Activated CD4-positive, alpha-beta T cell treated with anti-CD3 and anti-CD28 coated beads for 24 hours (primary cell): Measurements from ENCODE around the gene WNT11.

Experiments used
- DNase-seq, 2 donors: peaks; one replicate each; pipeline ENCODE4 v3.0.0-alpha.2; 2020; ENCODE audit warnings: low read depth in 2 of 2

Gene WNT11

DNA sequence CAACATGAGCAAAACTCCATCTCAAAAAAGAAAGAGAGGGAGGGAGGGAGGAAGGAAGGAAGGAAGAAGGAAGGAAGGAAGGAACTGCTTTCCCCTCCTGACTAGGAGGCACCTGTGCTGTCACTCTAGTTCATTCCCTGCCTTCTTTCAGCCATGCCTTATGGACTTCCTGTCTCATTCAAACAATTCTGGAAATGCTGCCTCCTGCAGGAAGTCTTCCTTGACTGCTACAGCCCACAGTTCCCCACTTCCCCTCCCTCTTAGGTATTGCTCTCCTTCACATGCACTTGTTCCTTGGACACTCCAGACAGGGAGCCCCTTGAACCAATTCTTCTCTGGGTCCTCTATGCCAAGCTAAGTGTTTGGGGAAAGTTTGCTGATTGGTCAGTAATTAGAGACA lies 31.6 kb upstream of the WNT11 start:
- DNase-seq = no peak

DNA sequence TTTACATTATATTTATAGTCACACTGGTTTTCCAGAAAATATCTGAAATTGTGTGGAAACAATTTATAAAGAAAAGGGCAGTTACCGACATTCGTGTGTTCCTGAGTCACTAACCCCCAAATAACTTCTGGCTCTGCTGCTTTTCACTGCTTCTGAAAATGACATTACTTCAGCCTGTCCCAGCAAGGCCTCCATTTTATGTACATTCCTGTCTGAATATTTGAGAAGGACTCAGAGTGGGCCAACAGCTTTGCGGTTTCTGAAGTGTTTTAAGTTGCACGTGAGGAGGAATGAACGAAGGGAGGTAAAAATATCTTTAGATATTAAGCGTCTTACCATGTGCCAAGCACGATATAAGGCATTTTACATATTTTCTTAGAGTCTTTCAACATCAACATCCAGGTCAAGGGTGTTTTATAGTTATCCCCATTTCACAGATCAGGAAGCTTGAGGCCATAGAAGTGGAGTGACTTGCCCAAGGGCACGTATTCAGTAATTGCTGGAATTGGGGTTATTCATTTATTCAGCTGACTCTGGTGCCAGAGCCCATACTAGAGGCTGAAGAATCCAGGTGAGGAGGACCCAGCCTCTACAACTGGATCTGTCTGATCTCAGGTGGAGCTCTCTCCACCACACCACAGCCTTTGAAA lies 30.8 kb upstream of the WNT11 start:
- no peak for DNase-seq

DNA sequence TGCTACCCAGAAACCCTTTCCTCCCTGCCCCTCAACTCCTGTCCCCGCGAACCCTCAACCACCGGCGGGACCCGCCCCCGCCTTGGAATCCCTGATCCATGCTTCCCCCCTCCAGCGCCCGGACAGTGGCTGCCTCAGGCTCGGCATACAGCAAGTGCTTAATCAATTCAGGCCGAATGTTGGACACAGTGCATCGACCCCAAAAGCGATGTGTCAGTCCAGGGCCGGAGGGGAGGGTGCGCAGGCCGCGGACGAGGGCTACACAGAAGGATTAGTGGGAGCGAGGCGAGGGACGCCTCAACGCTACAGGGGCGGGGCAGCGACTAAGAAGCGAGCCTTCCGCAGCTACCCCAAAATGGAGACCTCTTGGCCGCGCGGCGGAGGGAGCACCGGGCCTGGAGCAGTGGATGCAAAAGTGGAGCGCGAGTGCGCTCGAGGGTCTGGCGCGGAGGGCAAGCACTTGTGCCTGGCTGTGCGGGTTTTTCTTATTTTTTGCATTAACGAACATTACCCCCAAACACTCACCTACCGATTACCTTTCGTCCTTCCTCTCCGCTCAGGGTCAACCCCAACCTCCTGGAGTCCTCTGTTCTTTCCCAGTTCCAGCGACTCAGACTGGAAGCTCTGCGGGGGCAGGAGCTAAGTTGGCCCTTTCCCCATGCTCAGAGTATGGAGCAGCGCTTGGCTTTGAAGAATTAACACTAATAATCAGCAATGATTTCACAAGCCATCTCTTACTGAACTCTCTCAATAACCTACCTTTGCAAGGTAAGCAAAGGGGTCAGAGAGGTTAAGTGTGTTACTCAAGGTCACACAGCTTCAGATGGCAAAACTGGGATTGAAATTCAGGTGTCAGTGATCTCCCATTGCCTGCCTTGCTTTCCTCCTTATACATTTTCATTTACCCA lies 30.0 kb upstream of the WNT11 start:
- peak; percentile 7 to 31 for DNase-seq

DNA sequence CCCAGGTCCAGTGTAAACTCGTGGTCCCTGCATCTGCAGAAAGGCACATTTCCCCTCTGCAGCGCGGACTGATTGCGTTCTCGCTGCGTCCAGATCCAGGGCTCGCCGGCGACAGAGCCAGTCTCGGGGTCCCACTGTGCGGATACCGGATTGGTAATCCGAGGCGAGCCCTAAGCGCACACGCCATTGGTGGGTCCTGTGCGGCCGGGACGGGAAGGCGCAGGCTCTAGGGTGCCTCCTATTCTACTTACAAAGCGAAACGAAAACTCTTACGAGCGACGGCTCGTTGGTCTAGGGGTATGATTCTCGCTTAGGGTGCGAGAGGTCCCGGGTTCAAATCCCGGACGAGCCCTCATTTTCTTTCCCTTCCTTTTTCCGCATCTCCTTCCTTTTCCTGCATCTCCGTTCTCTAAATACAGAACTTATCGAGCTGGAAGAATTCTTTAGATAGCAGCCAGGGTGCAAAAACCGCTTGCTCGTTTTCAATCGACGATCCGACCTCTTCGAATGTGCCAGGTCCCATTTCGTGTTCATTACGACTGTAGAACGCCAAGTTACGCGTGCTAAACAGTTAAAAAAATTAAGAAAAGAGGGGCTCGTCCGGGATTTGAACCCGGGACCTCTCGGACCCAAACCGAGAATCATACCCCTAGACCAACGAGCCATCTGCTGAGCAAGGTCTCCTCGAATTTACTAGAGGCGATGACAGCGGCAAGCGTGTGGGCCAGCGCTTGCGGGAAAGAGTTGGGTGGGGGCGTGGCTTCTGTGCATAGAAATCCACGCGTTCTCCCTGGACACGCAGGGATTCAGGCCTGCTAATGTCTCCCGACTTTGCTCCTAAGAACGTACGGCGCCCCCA lies 29.2 kb upstream of the WNT11 start:
- DNase-seq = peak; percentile 87 to 88

DNA sequence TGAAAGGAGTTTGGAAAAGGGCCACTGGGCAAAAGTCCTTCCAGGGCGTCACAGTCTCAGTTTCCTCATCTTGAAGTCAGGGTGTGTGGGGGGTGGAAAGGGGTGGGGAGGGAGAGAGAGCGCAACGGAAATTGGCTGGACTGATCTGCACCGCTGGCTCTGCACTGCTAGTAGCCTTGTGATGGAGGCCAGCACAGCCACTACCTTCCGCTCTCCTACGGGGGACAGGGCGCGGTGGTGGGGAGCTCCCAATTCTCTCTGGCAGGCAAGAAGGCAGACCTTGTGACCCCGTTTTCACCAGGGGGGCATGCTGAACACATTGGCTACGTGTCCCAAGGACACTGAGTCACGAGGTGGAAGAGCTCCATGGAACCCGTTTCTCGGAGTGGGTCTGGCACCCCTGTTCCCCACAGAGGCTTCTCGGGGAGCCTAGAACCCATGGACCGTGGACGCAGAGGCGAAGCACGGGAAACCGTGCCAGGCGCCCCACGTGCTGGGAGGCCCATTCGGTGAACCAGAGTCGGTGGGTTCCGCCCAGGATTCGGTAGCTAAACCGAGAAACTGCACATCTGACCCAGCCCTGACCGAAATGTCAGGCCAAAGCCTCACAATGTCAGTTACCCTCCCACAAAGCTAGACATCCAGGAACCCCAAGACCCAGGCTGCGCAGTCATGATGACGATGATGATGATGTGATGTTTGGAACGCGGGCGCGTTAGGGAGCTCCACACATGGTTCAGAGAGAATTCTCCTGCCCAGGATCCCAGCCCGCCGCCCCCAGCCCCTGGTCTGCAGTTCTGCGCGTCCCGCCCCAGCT lies 28.3 kb upstream of the WNT11 start:
- DNase-seq = peak in 1 of 2 donors; percentile 14

DNA sequence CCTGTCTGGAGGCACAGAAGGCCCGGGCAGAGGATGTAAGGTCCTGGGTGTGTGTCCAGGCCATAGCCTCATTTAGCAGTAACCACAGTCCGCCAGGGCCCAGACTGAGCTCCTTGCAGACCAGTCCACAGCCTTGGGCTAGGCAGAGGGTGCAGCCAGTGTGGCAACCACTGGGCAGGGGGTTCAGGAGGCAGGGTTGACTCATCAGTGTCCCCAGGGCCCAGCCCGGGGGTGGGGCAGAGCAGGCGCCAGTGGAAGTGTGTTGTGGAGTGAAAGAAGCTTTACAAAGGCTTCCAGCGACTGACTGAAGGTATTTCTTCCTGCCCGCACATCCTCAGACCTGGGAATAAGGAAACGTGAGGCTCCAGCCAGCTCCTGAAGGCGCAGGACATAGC lies 27.7 kb upstream of the WNT11 start:
- no peak for DNase-seq

DNA sequence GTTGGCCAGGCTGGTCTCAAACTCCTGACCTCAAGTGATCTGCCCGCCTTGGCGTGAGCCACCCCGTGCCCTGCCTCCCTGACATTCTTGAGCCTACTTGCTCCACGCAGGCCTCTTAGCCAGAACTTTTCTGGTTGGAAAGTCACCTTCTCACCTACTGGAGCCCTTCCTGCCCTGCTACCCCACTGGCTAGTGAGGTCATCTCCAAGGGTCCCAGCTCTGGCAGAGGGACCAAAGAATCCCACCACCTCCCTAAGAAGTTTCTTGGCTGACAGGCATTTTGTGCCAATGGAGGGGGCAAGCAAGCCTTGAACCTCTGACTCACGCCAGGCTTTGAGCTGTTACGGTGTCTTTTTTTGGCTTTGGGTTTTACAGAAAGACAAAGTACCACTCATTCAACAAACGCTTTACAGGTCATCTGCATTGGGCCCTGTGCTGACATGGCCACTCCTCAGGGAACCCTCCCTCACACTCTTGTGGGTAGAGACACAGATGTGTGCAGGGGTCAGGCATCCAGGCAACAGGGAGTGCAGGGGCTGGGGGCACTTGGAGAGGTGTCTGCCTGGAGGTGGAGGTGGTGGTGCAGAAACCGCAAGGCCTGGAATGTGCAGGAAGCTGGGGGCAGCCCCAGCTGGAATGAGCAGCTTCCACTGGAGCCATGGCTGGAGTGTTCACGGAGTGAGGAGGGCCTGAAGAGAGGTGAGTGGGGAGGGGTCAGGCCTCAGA lies 27.1 kb upstream of the WNT11 start:
- DNase-seq = no peak

DNA sequence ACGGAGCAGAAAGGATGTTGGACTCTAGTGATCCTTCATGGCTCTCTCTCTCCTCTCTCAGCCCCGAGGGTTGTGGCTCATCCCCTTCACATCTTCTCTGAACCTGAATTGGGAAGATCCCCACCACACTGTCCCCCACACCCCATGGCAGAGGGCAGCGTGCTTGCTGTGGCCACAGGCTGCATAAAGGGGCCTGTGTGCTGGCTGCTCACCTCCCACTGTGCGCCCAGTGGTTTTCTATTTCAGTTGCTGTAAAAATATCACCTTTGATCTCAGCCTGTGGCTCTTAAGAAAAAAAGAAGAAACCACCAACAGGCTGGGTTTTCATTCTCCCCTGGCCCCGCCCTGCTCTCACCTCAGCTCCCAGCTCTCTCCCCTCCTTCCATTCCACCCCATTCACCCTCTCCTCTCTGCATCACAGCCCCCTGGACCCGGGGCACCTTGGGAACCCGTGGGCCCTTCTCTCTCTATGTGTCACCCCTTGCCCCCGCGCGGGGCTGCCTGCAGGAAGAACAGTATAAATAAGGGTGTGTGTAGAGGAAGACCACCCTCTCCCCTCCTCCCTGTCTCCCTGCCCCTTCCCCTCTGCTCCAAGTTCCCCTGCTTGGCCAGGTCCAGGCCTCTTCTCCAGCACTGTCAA lies 25.8 kb upstream of the WNT11 start:
- DNase-seq = no peak

DNA sequence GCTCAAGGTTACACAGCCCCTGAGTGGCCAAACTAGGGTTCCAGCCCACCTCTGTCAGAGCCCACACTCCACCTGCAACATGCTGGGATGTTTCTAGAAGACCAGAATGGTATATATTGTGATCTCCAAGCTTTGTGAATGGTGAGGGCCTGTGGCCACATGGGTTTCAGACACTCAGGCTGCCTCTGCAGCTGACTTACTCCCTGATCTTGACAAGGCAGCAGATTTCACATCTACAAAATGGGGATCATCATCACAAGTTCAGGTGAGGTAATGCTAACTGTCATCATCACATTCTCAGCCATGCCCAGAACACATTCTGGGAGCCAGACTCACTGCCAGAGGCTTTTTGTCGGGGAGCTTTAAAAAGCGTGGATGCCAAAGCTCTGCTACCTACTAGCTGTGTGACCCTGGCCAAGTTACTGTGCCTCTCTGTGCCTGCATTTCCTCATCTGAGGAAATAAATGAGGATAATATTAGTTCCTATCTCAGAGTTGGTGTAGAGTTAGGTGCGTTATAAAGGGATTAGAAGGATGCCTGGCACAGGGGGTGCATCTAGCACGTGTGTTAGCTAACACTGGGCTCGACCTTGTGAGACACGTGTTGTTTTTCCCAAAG lies 24.9 kb upstream of the WNT11 start:
- no peak for DNase-seq

DNA sequence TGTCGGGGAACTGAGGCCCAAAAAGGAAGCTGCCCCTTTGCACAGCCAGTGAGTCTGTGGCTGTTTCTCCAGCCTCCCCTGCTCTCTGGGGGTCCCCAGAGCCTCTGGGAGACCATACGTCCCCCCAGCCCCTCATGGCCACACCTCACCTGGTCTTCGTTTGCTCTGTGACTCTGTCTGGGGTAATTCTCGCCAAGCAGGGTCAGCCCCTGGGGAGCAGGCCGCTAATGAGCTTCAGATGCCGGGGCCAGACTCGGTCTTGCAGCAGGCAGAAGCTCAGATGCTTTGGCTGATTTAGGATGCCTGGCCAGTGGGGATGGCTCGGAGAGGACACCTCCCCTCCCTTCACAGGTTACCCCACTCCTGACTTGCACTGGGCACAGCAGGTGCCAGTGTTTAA lies 24.1 kb upstream of the WNT11 start:
- no peak for DNase-seq

DNA sequence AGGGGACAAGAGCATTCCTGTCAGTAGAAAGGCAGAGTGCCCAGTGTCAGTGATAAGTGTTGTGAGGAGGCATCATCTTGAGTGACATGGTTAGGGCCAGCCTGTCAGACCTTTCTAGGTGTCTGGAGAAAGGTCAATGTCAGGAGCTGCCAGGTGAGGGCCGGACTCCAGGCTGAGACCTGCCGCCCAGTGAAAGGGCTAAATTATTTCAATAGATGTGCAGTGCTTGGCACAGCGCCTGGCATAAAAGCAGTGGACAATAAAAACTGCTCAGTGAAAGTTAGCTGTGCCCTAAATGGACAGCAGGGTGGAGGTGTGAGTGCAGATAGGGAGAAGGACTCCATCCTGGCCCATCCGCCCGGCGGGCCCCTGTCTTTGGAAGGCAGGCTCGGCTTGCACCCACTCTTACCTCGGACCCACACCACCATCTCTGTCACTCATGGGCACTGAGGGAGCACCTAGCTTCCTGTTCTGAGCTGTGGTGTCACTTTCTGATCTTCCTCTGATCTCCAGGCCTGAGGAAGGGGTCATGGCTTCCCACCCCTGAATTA lies 23.5 kb upstream of the WNT11 start:
- DNase-seq = no peak

DNA sequence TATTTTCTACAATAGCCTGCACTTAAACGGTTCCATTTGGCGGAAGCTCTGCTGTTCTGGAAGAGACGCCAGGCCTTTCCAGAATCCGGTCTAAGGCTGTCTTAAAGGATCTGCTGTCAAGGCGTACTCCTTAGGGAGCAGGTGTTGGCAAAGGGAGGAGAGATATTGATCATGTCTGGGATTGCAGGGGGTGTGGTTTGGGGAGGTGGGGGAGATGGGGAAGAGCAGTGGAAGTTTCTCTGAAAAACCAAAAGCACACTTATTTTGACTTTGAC lies 22.5 kb upstream of the WNT11 start:
- no peak for DNase-seq

DNA sequence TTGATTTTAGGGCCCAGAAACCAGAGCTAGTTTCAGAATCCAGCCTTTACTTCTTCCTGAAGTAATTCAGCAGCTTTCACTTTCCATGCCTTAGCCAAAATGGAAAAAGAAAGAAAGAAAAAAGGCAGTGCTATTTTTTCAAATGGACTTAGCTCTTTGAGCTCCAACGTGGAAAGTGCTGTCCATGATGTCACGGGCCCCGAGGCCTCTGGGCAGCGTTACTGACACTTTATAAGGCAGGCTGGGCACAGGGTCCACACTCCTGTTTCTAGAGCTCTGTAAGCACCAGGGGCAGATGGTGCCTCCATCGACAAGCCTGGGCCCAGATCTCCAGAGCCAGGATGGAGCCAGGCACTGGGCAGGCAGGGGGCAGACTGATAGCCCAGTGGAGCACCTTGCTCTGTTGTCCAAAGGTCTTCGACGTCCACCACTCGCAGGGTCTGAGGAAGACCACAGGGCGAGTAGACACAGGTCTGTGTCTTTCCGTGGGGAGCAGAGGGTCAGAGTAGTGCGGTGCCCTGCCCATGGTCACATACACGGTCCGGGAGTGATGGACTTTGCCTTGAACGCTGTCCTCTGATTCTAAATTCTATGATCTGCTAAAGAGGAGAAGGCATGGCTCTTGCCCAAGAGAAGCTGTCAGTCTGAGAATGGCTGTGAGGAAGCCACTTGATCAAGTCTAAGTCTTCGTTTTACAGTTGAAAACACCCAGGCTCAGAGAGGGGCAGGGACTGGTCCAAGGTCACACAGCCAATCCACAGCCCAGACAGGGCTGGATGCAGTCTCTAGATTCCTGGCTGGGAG lies 22.0 kb upstream of the WNT11 start:
- no peak for DNase-seq

DNA sequence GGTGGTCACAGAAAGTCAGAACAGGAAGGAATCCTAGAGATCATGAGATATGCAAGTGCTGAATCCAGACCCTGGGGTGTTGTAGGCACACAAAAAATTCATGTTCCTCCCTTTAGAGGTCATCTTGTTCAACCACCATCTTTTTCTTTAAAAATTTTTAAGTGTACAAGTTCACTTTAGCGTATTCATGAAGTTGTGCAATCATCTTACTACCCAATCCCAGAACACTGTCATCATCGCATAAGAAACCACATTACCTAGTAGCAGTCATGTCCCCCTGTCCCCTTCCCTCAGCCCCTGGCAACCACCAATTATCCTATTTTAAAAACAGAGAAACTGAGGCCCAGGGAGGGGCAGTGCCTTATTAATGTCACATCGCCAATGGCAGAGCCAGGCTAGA lies 20.3 kb upstream of the WNT11 start:
- no peak for DNase-seq

DNA sequence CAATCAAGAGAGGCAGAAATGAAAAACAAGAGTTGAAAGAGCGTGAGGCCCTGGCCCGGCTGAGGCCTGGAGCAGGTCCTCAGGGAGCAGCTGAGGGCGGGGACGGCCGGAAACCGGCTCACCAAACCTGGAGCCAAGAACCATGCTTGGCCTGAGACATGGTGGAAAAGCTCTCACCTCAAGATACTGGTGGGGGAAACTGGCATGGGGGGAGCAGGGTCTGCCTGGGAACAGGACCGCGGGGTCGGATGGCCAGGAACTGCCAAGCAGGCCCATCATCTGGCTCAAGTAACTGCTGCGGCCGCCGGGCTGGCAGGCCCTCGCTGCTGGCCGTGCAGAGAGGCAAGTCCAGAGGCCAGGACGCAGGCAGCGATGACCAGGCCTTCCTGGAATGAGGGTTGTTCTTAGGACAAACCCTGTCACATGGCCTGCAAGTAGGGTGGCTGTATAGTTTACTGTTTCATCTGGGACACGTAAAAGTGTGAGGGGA lies 18.9 kb upstream of the WNT11 start:
- no peak for DNase-seq

DNA sequence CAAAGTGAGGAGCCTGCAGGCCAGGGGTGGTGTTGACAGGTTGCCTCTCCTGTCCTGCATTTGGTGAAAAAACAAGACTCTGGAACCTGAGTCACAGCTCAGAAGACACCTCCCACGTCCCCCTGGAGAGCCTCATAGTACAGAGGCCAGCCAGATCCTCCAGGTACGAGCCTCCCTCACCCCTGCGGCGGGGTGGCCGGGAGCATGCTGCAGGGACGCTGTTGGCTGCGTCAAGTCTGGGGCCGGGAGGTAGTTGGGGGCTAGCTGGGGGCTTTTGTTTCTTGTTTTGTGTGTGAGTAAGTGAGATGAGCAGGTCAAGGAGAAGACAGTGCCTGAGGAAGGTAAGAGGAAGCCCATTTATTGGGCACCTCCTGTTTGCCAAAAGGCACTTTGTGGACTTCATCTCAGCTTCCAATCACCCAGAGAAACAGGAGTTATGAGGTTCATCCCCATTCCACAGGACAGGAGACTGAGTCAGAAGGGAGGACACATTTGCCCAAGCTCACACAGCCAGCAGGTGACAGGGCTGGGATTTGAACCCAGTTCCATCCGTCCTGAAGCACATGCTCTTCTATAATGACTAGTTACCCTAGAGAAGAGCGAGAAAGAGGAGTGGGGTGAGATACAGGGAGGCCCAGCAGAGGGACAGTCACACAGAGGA lies 18.3 kb upstream of the WNT11 start:
- no peak for DNase-seq

DNA sequence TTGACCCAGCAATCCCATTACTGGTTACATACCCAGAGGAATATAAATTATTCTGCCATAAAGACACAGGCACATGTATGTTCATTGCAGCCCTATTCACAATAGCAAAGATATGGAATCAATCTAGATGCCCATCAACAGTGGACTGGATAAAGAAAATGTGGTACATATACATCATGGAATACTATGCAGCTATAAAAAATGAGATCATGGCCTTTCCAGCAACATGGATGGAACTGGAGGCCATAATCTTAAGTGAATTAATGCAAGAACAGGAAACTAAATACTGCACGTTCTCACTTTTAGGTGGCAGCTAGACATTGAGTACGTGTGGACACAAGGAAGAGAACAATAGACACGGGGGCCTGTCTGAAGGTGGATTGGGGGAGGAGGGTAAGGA lies 15.1 kb upstream of the WNT11 start:
- no peak for DNase-seq

DNA sequence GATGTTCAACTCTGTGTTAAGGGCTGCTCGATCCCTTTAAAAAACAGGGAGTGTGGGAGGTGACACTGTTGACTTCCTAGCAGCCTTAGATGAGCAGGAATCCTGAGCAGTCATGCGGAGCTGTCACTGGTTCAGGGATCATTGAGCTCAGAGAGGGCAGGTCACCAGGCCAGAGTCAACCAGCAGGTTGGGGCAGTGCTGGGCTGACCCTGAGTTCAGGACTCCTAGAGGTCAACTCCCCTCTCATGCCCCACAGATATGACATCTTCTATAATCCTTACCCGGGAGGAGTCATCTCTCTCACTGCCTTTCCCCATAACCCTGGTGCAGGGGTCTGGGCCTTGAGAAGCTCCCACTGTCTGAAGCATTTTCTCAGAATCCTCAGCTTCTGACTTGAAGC lies 12.9 kb upstream of the WNT11 start:
- DNase-seq = no peak
